ENCODE results near the gene ANKRD31. TPM values are rescaled to one million over a fixed set of nuclear protein-coding genes. Genes with fewer than 3 reads are reported as not detected.

The ANKRD31 gene, protein sequence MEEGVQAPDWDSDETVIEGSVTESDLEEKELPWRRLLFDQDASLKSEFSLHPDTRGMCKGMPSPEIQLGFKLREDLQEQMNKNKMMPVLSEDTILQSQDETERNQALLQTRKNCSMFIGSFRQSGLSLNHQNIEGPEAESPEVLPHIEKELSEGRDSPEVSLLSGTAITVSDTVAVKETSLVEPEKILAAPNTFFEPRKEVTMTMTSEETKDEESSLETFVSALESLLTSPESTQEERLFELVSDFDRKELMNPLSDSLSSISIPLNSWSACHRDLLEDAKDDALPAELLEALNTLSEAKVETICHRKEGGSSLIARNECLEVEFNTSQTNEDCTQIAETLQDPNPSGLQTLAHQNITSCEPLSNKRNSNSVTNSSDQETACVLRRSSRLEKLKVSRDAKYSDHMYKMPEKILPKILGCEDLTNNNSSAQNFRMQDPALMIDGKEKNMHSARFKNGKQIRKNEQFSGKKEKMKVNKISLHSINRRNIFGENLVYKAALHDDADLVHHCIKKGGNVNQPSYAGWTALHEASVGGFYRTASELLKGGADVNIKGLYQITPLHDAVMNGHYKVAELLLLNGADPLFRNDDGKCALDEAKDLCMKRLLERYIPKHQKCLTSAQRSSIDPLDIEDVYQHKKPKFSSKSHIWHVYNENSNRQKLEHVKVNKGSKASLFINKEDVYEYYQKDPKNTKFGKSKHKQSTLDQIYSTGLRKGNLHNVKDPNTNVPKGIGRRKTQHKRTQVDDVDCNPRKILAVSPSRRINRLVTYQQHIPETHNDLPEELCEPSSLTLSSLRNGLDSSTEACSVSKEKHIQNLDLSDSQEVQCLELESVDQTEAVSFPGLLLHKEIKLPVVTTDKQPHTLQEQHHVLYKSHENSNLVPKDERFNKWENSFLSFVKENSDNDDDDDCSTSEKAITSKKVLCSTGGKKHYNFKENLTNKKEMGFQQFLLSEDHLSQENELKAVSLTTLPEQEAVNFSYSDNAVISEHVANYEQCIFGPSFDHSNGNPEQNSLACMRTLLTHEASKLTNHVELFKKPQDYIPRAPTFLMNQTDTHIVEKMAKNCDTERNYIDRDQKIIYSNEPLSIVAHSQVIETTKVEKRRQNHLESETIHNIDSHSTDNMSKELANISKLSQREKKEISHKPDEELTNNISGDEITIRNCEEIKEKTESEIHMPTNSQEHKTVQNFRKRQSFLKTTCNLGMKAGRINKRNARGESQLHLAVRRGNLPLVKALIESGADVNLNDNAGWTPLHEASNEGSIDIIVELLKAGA (N-terminal part only)
- total RNA-seq (2022) (0.28 and 0.56 TPM in 2 replicates), Bru-seq, nascent RNA (percentile 35 among the genes with signal in this experiment), BruChase-seq, experiment 1, labeled RNA remaining after a 6-hour chase (percentile 22 among the genes with signal in this experiment), BruChase-seq, experiment 2, labeled RNA remaining after a 2-hour chase (percentile 33 among the genes with signal in this experiment)
- long read RNA-seq: 0 reads

DNA sequence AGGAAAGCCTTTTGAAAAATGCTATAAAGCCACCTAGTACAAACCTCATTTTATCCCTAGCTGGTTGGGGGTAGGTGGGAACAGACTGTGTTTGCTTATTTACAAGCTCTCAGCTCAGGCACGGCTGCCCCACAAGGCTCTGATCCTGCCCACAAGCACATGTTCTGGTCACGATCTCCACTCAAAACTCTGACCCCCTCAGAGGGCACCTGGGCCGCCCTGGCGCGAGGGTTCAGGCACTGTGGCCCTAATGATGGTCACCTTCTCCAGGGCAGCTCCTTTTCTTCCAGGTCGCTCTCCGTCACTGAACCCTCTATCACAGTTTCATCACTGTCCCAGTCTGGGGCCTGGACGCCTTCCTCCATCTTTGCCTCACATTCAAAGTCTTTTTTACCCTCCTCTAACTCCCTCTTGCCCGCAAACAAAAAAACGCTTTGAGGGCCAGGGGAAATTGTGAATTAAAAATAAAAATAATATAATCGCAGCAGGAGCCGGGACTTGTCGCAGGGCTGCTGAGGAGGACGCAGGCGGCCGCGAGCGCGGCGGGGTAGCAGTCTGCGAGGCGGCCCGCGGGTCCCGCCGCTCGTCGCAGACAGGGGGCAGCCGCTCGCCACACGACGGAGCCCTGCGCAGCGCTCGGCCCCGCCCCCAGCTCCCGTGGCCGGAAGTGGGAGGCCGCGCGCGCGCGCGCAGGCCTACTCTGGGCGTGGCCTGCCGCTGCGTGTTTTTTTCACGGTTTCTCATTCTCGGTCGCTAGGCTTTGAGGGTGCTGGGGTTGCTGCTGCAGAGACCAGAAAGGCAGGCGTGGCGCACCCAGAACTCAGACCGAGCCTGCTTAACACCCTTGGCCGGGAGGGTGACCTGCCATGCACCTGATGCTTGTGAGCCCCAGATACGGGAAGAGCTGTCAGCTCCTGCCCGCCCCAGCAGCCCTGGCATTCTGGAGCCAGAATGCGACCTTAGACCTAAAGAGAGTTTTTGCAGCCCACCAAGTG is at the start of gene ANKRD31:
Gene ANKRD31 (minus strand): TSS at position 557 of the 995 bp plus-strand sequence. CDS start 192 bp downstream, at position 365.
- H3K27me3 Mint-ChIP-seq (ENCODE audit: insufficient read depth, unreplicated experiment): no peaks in the 10 kb centered on the region
- POLR2A ChIA-PET: interaction anchor here (0.5 to 3.8 kb wide), 22 partner anchors 12 to 470 kb away, joined by 3 to 29 read pairs (median 4); partner anchors contain the start of genes GCNT4, GFM2, HMGCR and NSA2
- peak; percentile 54 for DNase-seq (ENCODE audit: unreplicated experiment)
- H3K4me1 Mint-ChIP-seq (ENCODE audit: insufficient read depth, unreplicated experiment): peaks cover 5% of the 10 kb centered on the region
- CTCF ChIA-PET: interaction anchor here (0.5 to 1.7 kb wide), 27 partner anchors 12 to 1556 kb away, joined by 3 to 6 read pairs (median 3); partner anchors contain the start of genes GCNT4 and HMGCR
- peak within 1 kb of the TSS; percentile 79 for H3K27ac Mint-ChIP-seq (ENCODE audit: low read depth, unreplicated experiment)
- intact Hi-C loops (cut with micrococcal nuclease): loop anchor here (5.0 to 10.0 kb wide), 2 partner anchors 101 to 182 kb away; partner anchors contain the start of genes GCNT4 and HMGCR
- H3K4me3 Mint-ChIP-seq (ENCODE audit: unreplicated experiment): peak within 1 kb of the TSS; percentile 75
- TF ChIP-seq, protein P1, sequence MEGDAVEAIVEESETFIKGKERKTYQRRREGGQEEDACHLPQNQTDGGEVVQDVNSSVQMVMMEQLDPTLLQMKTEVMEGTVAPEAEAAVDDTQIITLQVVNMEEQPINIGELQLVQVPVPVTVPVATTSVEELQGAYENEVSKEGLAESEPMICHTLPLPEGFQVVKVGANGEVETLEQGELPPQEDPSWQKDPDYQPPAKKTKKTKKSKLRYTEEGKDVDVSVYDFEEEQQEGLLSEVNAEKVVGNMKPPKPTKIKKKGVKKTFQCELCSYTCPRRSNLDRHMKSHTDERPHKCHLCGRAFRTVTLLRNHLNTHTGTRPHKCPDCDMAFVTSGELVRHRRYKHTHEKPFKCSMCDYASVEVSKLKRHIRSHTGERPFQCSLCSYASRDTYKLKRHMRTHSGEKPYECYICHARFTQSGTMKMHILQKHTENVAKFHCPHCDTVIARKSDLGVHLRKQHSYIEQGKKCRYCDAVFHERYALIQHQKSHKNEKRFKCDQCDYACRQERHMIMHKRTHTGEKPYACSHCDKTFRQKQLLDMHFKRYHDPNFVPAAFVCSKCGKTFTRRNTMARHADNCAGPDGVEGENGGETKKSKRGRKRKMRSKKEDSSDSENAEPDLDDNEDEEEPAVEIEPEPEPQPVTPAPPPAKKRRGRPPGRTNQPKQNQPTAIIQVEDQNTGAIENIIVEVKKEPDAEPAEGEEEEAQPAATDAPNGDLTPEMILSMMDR (IDR thresholded peaks at IDR 0.05; ENCODE audit: unreplicated experiment): peak; percentile 46
- H3K9me3 Mint-ChIP-seq (ENCODE audit: unreplicated experiment): no peaks in the 10 kb centered on the region
- no peaks in the 10 kb centered on the region for H3K36me3 Mint-ChIP-seq (ENCODE audit: insufficient read depth, unreplicated experiment)
- BruUV-seq (replicated peaks): TSS peak; percentile 85

DNA sequence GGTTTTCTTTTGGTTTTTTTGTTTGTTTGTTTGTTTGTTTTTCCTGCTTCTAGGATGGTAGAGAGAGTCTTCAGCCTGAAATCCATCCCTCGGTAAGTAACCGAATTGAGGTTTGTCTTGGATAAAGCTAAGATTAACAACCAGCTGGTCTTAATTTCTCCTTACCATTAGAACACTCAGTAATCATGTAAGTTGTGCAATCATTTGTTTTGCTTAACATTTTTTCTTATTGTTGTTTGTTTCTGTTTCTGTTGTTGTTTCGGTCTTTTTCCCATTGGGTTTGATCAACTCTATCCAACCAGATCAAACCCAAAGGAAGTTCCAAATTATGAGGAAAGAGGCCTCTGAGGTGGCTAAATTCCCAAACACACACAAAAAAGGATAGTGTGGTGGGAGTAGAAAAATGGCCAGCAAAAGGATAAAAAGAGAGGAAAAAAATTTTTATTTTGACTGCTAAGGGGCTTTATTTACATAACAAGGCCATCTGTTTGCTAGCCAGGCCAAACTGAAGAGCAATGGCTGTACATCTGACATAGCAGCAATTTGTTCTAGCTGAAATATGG is 49.6 kb upstream of the ANKRD31 start:
- H3K27me3 Mint-ChIP-seq (ENCODE audit: insufficient read depth, unreplicated experiment): no peaks in the 10 kb centered on the region
- H3K36me3 Mint-ChIP-seq (ENCODE audit: insufficient read depth, unreplicated experiment): no peaks in the 10 kb centered on the region
- intact Hi-C loops (cut with micrococcal nuclease): no loop called here
- TF ChIP-seq, protein P1 (IDR thresholded peaks at IDR 0.05; ENCODE audit: unreplicated experiment): no peak
- H3K4me3 Mint-ChIP-seq (ENCODE audit: unreplicated experiment): no peak overlapping the region
- H3K9me3 Mint-ChIP-seq (ENCODE audit: unreplicated experiment): peaks cover 4% of the 10 kb centered on the region
- no peak for DNase-seq (ENCODE audit: unreplicated experiment)
- H3K4me1 Mint-ChIP-seq (ENCODE audit: insufficient read depth, unreplicated experiment): peaks cover 6% of the 10 kb centered on the region
- H3K27ac Mint-ChIP-seq (ENCODE audit: low read depth, unreplicated experiment): no peak overlapping the region
- BruUV-seq (replicated peaks): no TSS peak
- ChIA-PET CTCF (interaction anchor here (0.6 to 1.1 kb wide), 3 partner anchors 55 to 638 kb away, joined by 3 to 6 read pairs (median 4); no protein-coding TSS in a partner anchor), POLR2A (interaction anchor here (0.5 to 2.4 kb wide), 4 partner anchors 8 to 163 kb away, joined by 3 to 11 read pairs (median 5); no protein-coding TSS in a partner anchor)

DNA sequence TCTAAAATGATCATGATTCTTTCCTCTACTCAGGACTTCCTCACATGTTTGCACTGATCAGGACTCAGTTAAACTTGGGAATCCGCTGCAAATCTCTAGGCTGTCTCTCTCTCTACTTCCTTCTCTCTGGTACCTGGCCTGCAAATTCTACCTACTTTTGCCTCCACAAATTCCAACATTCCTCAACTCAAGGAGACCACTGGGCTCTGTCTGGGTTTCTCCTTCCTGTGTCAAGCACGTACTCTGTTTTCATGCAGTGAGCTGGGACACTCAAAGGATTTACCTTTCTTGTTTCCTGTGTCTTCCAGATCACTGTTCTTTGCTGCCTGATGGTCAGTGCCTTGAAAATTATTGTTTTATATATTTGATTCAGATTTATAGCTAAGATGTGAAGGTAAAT is 45.9 kb upstream of the ANKRD31 start:
- Mint-ChIP-seq H3K9me3 (ENCODE audit: unreplicated experiment) (no peaks in the 10 kb centered on the region), H3K4me1 (ENCODE audit: insufficient read depth, unreplicated experiment) (peaks cover 16% of the 10 kb centered on the region), H3K27ac (ENCODE audit: low read depth, unreplicated experiment) (no peak overlapping the region), H3K4me3 (ENCODE audit: unreplicated experiment) (no peak overlapping the region), H3K36me3 (ENCODE audit: insufficient read depth, unreplicated experiment) (no peaks in the 10 kb centered on the region), H3K27me3 (ENCODE audit: insufficient read depth, unreplicated experiment) (no peaks in the 10 kb centered on the region)
- CTCF ChIA-PET: interaction anchor here (0.7 to 1.0 kb wide), 2 partner anchors 45 to 348 kb away, joined by 3 read pairs; no protein-coding TSS in a partner anchor
- intact Hi-C loops (cut with micrococcal nuclease): no loop called here
- no peak for DNase-seq (ENCODE audit: unreplicated experiment)
- TF ChIP-seq, protein P1 (IDR thresholded peaks at IDR 0.05; ENCODE audit: unreplicated experiment): no peak
- POLR2A ChIA-PET: interaction anchor here (0.9 to 9.1 kb wide), 2 partner anchors 38 to 56 kb away, joined by 3 to 124 read pairs; partner anchors contain the start of gene HMGCR
- no TSS peak for BruUV-seq (replicated peaks)
